Stimulated activated CD4-positive, alpha-beta T cell treated with anti-CD3 and anti-CD28 coated beads, Interleukin-15, amount 100 ng/mL, for 1 hour (primary cell): ENCODE data around the gene FMN1.

Source experiments
- DNase-seq, 2 donors: peaks; one replicate each; pipeline ENCODE4 v3.0.0-alpha.2; 2020; ENCODE audit warnings: low read depth in 1 of 2, low spot score in 1 of 2

FMN1 gene

DNA sequence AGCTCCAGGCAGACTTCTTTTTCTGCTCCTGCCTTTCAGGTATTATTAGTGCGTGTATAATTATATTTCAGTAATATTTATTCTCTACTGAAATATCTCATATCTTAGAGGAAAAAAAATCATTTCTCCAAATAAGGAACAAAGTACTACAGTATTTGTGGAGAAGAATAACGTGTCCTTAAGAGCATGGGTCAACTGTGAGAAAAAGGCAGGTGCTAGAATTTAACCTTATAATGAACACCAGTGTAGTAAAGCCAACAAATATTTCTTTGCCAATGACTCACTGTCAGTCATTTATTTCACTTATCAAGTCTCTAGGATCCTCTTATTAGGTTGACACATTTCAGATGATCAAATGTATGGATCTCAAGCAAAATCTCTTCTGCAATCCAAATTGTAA, 293.3 kb downstream of the FMN1 start:
- no peak for DNase-seq

DNA sequence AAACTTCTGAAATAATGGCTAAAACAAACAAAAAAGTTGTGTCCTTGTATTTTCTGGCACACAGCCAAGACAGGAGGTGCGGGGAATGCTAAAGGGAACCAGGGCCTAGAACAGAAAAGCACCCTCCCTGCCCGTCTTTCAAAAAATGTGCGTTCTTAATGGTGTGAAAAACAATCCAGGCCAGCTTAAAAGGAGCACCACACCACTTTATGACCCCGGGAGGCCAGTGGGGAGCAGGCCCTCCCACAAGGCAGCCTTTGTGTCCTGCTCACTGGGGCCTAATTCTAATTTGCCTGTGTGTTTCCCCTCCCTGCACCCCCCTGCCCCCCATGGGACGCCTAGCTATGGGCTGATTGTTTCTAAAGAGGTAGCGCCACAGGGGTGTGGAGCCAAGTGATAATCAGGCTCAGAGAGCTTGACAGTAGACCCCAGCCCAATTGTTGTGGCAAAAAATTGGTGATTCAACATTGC, 295.4 kb downstream of the FMN1 start:
- DNase-seq = no peak

DNA sequence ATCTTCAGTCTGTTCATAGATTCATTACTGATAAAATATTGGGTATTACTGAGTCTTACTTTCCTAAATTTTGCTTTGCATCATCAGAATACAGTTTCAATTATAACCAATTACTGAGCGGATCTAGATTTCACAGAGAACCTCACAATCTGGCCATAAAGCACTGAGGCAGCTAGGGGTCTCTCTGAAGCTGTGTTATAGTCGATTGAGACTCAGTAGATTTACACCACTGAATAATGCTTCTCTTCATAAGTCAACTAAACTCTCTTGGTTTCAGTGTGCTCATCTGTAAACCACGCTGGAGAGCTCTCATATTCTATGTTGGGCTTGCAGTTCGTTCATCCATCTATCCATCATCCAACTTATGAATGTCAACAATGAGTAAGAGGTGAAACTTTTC, 296.1 kb downstream of the FMN1 start:
- DNase-seq = no peak

DNA sequence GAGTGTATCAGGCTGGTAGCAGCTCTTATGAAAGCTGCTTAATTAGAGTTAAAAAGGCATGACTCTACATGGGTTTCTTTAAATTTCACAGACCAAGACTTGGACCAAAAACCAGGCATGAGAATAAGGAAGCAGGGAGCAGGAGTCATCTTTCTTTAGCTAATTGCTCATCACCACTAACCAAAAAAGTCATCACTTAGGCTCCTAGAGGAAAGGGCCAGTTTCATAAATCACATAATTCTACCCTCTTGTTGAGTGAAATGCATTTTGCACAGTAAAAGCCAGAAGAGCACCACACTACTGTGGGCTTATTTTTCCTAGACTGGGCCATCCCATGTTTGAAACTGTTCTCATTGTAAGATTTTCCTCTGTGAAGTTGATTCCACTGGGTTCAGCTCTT, 301.1 kb downstream of the FMN1 start:
- no peak for DNase-seq

- no peak for DNase-seq
These were observed 305.3 kb downstream of the FMN1 start for GRCh38 chr15:32889214-32889613.

- DNase-seq = no peak
These were observed 306.2 kb downstream of the FMN1 start for GRCh38 chr15:32888221-32888761.

DNA sequence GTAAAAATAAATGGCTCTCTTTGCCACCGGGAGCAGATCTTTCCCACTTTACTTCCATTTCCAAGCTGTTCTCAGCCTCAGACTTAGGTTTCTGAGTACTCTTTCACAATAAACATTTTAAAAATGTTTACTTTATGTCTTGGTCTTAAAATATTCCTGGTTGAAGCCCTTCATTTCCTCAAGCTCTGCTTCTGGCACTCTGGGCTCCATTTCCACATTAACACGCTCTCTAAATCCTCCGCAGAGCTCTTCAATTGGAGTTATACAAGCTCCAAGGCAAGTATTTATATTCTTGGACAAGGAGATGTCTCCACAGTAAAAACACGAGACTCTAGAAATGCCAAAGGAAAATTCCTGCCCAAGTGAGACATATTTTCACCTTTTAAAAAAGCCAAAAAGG, 307.4 kb downstream of the FMN1 start:
- DNase-seq = no peak

DNA sequence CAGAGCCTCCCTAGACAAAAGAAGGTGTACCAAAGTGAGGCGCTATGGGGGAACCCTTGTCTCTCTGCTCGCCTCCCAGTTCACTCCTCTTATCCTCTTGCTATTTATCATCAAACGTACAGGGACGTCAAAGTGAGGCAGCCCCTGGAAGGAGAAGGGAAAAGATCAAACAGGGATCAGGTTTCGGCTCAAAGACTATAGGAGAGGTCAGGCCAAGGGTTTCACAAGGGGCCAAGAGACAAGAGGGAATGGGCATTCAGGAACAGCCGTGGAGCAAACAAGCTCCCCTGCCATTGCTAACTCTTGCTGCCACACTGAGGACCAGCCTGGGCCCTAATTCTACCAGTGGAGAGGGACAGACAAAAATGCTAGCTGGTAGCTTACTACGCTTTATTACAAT, 308.1 kb downstream of the FMN1 start:
- no peak for DNase-seq

- DNase-seq = no peak
These were observed 308.8 kb downstream of the FMN1 start for GRCh38 chr15:32885713-32886112.

GRCh38 chr15:32884146-32884545, 310.4 kb downstream of the FMN1 start:
- no peak for DNase-seq

GRCh38 chr15:32882955-32883354, 311.6 kb downstream of the FMN1 start:
- DNase-seq = no peak

GRCh38 chr15:32881528-32881927, 313.0 kb downstream of the FMN1 start:
- DNase-seq = no peak

- DNase-seq = no peak
These were observed 313.9 kb downstream of the FMN1 start for GRCh38 chr15:32880642-32881041.

- no peak for DNase-seq
These were observed 314.5 kb downstream of the FMN1 start for GRCh38 chr15:32879980-32880379.

GRCh38 chr15:32878869-32879805, 315.4 kb downstream of the FMN1 start:
- no peak for DNase-seq

DNA sequence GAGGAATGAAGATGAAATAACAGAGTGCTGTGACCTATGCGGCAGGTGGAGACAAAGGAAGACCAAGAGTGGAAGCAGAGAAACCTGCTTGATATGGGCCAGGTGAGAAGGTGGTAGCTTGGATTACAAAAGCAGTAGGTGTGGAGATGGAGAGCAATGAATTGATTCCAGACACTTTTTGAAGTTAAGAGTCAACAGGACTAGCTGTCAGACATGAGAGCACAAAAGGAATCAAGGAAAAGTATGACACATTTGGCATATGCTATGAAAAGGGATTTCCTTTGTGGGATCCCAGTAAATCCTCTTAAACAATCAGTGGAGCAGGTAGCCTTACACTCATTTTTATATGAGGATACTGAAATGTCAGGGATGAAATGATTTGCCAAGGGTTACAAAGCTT, 316.2 kb downstream of the FMN1 start:
- no peak for DNase-seq

GRCh38 chr15:32877252-32878019, 317.1 kb downstream of the FMN1 start:
- no peak for DNase-seq

DNA sequence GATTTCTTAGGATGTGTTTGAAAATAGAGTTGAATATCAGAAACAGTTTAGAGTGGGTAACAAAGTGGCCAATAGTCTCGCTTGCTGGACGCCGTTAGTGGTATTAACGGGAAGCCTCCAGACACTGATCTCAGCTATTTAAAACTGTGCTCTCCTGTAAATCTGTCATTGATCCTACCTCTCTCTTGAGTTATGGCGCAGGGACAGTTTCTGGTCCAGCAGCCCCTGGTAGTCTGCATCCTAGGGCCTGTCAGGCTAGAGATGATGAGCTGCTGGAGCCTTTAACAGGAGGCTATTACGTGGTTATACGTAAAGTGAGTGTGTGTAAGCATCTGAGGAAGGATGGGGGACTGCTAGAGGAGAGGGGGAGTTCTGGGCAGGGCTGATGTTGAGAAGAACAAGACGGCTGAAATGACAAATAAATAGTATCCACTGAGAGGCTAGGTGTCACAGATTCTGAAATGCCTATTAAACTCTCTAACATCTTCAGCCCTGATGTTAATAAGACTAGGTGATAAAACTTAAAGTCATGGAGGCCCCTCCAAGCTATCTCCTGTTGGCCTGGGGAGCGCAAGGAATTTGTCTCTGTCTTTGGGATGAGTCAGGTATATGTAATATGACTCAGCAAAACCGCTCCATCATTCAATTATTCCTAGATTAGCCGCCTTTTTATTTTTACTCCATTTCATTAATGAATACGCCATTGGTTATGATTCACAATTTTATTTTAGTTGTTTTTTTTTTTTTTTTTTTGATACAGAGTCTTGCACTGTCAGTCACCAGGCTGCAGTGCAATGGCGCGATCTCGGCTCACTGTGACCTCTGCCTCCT, 321.0 kb downstream of the FMN1 start:
- no peak for DNase-seq

DNA sequence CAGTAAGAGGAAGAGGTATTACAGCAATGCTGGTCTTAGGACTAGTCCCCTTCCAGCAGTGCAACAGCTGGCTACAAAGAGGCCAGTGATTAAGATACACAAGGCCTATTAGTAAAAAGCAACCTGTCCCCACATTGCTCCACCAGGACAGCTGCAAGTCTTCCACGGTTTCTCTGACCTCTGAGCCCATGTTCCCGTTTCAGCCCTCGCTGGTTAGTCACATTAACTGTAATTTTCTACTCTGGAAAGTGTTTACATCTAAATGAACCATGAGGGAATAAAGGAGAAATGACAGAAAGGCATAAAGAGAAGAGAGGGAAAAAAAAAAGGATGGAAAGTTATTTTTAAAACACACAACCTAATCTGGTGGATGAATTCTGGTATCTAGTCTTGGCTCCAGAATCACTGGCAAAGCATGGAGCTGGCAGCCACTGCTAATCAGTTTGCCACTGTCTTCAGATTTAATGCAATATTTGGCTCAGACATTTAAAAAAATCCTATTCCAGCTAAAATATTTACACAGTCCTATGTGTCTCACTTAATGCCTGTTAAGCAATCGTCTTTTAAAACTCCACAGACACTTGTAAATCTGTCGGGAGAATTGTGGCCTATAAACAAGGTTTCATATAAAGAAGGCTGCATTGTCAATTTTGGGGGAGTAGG, 321.8 kb downstream of the FMN1 start:
- DNase-seq = no peak

DNA sequence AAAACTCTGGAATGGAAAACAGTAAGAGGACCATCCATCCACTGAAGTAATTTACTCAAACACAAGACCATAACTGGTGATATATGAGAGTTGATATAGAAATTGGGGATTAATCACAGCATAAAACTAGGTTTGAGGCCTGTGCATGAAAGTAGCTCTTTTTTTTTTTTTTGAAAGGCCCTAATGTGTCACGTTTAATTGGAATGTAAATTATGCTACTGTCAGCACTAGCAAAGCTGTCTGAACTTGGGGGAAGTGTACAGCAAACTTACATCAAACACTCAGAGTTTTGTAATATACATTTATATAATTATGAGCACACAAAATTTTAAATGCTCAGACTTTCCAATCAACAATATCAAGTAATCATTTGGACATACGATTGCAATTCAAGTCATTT, 322.6 kb downstream of the FMN1 start:
- no peak for DNase-seq
